CD4-positive, alpha-beta T cell treated with Interleukin-6 at 100 ng/mL for 8 hours (primary cell): ENCODE results near the gene BLM.
"Not testable (repeated sequence)": the region's sequence is repeated elsewhere in the genome, so short reads cannot be mapped to it uniquely, and the experiment has no call there.

Experiments
- DNase-seq: peaks from one replicate; pipeline ENCODE4 v3.0.0-alpha.2; 2020; ENCODE audit warnings: mixed read lengths, low spot score

BLM gene

DNA sequence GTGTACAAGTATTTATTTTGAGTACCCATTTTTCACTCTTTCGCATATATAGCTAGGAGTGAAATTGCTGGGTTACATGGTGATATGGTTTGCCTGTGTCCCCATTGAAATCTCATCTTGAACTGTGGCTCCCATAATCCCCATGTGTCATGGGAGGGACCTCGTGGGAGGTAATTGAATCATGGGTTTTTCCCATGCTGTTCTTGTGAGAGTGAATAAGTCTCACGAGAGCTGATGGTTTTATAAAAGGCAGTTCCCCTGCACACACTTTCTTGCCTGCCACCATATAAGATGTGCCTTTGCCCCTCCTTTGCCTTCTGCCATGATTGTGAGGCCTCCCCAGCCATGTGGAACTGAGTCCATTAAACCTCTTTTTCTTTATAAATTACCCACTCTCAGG, 23.4 kb downstream of the BLM start:
- not testable (repeated sequence) for DNase-seq

DNA sequence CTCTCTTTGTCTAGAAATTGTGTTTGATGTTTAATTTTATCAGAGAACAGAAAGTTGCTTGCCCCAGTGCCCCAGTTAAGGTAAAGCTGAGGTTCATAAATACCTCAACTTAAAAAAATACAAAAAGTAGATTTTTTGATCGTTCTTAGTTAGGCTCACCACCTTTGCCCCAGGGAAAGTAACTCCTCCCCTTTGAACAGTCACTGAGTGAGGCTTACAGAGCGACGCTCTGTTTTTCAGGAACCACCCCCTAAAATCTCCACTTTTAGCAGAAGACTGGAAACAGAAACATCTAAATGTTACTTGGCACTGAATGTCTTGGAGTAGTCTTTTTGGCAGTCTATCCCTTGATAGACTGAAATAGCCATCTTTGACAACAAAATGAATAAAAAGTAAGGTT, 24.9 kb downstream of the BLM start:
- DNase-seq = no peak

DNA sequence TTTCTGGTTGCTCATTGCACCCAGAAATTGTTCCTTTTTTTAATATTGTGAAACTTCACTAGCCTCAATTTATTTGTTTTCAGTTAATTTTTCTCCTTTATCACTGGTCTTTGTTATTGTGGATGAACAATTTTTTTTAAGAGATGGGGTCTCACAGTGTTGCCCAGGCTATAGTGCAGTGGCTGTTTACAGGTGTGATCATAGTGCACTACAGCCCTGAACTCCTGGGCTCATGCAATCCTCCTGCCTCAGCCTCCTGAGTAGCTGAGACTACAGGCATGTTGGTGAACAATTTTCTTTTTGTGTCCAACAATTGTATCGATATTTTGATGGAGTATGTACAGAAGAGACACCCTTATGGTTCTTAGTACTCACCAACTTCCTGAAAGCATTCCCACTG, 26.3 kb downstream of the BLM start:
- no peak for DNase-seq

DNA sequence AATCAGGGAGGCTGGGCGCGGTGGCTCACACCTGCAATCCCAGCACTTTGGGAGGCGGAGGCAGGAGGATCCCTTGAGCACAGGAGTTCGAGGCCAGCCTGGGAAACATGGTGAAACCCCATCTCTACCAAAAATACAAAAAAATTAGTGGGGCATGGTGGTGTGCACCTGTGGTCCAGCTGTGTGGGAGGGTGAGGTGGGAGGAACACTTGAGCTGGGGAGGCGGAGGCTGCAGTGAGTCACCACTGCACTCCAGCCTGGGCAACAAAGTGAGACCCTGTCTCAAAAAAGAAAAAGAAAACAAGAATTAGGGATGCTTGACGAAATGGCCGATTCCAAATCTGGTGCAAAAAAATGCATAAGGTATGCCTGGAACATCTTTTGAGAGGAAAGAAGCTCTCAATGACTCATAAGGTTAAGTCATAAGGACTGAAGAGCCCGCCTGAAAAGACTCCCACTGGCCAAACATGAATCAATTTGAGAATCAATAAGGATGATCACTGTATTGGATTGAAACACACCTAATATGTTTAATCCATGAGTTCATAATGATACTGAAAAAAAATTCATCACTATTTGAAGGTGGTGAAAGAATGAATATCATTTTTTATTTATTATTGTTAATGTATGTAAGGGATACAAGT, 27.7 kb downstream of the BLM start:
- no peak for DNase-seq

DNA sequence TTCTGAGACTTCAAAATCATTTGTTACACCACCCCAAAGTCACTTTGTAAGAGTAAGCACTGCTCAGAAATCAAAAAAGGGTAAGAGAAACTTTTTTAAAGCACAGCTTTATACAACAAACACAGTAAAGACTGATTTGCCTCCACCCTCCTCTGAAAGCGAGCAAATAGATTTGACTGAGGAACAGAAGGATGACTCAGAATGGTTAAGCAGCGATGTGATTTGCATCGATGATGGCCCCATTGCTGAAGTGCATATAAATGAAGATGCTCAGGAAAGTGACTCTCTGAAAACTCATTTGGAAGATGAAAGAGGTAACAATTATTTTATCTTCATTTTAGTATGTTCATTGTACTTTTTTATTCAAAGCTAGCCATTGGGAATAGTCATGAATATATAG, 32.6 kb downstream of the BLM start:
- no peak for DNase-seq

DNA sequence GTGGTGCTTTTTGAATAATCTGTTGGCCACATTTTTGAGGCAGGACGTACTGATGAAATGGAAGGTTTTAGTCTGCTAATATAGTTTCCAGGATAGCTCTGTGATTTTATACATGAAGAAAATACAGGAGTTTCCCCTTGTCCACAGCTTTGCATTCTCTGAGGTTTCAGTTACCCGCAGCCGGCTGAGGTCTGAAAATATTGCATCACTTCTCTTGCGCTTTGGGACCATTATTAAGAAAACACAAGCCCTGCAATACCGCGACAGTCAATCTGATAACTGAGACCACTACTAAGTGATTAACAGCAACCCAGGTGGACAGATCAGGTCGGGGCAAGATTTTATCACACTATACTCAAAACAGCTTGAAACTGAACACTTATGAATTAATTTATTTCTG, 33.0 kb downstream of the BLM start:
- no peak for DNase-seq

DNA sequence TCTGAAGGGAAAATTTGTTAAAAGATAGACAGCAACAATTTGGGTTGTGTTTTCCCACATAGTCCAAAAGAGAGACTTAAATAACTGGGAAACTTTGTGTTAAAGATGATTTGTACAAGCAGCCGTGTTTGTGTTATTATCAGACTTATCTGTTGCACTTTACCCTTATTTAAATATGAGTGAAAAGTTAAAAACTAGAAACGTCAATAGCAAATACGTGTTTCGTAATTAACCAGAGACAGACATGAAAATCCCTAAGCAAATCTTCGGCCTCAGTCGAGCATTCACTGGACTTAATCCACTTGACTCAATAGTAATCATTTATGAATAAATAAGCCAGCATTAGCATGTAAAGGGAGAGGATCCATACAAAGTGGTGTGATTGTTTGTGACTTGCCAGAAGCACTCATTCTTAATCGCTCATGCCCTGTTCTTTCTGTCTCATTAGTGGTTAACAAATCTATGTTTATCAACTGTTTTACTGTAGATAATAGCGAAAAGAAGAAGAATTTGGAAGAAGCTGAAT, 34.2 kb downstream of the BLM start:
- DNase-seq = no peak

DNA sequence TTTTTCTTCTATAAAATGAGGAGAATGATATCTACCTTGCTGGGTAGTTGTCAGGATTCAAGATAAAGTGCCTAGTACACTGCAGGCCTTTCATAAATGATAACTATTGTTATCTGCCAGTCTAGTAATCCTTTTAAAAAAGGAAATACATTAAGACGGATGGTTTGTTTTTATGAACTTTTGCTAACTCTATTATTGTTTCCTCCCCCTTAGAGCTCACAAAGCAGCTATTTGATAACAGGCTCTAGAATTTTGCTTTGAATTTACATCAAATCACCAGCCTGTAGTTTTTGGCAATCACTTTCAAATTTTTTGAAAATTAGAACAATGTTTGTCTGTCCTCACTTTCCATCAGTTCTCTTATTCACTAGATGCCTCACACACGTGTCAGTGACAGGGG, 39.8 kb downstream of the BLM start:
- DNase-seq = no peak

DNA sequence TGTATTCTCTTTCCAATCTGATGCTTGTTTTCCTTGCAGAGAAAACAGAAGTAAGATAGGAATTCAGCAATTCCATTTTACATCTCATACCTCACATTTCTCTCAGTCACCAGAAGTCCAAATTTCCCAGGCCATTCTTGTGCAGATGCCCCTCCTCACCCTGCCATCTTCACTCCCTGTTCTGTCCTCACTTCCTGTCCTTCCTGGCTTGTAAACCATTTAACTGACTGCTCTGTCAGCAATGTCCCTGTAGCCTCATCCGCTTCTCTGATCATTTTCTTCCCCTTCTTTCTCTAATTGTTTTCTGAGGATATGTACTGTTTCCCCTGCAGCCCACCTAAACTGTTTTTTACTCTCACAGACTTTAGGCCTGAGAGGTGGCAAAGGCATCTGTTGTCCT, 40.3 kb downstream of the BLM start:
- DNase-seq = no peak

DNA sequence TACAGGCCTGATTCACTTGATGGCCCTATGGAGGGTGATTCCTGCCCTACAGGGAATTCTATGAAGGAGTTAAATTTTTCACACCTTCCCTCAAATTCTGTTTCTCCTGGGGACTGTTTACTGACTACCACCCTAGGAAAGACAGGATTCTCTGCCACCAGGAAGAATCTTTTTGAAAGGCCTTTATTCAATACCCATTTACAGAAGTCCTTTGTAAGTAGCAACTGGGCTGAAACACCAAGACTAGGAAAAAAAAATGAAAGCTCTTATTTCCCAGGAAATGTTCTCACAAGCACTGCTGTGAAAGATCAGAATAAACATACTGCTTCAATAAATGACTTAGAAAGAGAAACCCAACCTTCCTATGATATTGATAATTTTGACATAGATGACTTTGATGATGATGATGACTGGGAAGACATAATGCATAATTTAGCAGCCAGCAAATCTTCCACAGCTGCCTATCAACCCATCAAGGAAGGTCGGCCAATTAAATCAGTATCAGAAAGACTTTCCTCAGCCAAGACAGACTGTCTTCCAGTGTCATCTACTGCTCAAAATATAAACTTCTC, 43.6 kb downstream of the BLM start:
- DNase-seq = no peak

DNA sequence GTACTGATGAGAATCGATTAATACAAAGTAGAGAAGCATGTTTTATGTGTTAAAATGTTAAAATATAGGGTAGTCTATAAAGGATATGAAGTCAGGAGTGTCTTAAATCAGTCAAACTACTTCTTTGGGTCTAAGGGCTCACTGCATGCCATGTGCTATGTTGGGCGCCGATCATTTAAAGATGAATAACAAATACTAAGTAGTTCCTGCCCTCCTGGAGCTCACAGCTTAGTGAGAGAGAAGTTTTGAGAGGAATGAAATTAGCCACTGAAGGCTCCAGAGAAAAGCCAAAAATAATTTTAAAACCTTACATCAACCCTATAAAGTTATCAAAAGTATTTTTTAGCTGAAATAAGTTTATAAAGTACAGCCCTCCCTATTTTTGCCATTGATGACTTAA, 44.5 kb downstream of the BLM start:
- DNase-seq = no peak

DNA sequence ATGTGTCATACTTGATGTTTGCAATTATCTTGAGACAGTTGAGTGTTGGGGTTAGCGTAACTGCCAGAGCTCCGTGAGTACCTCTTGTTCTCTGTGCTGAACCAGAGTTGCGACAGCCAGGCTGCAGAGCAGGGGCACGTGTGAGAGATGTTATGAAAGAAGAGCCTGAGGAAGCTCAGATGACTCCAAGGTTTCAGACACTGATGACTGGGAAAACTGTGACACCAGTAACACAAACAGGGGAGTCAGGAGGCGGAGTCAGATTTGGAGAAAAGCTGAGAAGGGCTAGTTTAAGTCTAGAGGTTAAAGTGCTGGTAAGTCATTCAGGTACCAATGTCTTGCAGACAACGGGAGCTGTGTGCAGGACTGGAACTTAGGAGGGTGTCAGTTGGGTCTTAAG, 45.0 kb downstream of the BLM start:
- DNase-seq = no peak

DNA sequence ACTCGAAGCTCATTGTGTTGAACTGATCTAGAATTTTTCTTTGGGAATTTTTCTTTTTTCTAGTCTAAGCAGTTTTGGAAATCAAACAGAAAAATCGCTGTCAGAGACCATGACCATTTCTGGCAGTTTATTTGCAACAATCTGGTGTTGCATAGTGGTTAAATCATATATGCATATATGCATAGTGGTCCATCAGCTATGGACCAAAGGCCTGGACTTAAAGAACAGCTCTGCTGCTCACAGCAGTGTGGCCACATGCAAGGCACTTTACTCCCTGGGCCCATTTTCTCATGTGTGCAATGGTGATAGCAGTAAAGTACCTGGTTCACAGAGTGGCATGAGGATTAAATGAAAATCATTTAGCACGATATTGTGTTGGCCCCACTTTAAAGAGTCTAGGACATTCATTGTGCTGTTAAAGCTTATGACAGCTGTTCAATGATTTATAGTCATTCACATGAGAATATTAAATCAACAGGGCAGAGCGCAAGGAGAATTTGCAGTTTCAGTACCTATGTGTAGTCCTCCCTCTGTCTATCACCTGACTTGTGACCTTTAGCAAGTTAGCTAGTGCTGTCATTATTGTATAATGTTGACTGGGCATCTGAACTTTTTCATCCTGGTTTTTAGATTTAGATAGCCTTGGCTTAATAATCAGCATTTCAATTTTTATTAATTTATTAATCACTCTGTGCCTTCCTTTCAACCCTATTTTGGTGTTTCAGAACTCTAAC, 46.4 kb downstream of the BLM start:
- DNase-seq = no peak

DNA sequence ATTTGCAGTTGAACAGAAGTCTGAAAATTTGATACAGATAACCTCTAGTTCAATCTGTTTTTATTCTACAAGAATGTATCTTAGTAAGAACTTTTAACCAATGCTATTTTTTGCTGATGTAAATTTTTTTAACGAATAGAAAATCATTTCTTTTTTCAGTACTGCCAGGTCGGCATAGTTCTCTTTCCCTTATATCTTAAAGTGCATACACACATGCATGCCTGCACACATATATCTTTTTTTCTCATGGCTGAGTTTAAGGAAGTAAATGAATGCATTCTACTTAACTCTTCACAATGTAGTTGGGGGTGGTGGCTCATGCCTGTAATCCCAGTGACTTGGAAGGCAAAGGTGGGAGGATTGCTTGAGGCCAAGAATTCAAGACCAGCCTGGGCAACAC, 48.4 kb downstream of the BLM start:
- DNase-seq = no peak

DNA sequence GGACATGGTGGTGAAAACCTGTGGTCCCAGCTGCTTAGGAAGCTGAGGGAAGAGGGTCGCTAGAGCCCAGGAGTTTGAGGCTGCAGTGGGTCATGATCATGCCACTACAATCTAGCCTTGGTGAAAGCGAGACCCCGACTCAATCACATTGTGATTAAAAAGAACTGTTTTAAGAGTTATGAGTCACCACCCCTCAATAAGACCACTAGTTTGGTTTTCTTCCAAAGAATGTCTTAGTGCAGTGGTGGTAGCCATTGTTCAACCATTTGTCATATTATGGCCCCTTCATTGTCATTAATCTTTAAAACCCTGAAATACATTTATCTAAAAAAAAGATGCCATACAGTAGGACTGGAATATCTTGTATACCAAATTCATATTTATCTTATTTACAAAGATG, 48.8 kb downstream of the BLM start:
- DNase-seq = no peak

DNA sequence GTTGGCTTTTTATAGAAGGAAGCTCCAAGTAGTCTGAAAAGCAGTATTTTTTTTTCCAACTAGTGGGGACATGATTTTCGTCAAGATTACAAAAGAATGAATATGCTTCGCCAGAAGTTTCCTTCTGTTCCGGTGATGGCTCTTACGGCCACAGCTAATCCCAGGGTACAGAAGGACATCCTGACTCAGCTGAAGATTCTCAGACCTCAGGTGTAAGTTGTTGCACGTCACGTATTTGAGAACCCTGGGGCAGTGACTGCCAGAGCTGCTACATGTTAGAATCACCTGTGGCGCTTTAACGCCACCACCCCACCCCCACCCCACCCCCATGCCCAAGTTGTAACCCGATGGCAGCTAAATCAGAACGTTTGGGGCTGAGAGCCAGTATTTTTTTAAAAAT, 52.2 kb downstream of the BLM start:
- no peak for DNase-seq

DNA sequence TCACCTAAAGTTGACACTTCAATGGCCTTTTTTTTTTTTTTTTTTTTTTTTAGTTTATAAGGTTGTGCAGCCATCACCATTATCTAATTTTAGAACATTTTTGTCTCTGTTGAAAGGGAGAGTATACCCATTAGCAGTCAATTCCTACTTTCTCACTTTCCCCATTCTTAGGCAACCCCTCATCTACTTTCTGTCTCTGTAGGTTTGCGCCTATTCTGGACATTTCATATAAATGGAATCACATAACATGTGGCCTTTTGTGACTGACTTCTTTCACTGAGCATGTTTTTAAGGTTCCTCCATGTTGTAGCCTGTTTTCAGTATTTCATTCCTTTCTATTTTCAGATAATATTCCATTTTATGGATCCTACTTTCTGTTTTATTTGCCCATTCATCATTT, 56.3 kb downstream of the BLM start:
- DNase-seq = no peak

DNA sequence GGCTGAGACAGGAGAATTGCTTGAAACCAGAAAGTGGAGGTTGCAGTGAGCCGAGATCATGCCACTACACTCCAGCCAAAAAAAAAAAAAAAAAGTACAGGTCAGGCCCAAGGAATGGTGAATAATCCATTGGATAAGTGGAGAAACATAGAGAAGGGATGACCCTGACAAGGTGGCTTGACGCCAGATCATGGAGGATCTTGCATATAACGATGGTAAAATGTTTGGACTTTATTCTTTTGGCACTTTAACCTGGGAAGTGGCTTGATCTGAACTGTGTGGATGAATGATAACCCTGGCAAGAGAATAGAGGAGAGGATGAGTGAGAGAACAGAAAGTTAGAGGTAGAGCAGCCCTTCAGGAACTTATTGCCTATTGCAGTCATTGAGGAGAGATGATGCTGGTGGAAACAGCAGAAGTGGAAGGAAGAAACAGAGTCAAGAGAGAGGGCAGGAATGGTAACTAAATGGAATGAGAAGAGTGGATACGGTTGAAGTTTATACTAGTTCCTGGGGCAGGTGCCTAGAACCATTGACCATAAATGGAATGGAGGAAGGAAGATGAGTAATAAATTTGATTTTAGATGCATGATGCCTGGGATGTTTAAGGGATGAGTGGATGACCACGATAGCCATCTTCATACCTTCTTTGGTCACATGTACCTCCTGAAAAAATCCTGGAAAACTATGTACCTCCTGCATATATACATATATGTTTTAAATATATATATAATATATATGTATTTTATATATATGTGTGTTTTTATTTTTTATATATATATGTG, 57.8 kb downstream of the BLM start:
- DNase-seq = no peak

DNA sequence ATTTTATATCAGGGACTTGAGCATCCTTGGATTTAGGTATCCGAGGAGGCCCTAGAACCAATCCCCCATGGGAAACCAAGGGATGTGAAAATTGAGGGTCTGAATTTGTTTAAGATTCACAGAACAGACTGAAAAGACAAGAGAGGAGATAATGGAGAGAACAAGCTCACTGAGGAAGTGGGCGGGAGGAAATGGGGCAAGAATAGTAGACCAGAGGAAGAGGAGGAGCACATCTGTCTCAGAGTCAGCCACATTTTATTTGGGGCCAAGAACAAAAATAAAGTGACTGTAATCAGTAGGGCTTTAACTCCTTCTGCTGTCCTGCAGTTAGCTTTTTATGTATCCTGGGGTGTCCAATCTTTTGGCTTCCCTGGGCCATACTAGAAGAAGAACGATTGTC, 63.8 kb downstream of the BLM start:
- peak; percentile 12 for DNase-seq

DNA sequence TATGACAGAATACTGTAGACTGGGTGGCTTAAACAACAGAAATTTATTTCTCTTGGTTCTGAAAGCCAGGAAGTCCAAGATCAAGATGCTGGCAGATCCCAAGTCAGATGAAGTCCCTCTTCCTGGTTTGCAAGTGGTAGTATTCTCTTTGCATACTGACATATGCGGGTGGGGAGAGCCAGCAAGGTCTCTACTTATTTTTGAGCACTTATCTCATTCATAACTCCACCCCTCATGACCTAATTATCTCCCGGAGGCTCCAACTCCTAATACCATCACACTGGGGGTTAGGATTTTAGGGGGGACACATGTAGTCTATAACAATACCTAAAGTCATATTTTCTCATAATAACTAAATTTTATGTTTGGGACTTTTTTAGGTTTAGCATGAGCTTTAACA, 65.3 kb downstream of the BLM start:
- DNase-seq = no peak

DNA sequence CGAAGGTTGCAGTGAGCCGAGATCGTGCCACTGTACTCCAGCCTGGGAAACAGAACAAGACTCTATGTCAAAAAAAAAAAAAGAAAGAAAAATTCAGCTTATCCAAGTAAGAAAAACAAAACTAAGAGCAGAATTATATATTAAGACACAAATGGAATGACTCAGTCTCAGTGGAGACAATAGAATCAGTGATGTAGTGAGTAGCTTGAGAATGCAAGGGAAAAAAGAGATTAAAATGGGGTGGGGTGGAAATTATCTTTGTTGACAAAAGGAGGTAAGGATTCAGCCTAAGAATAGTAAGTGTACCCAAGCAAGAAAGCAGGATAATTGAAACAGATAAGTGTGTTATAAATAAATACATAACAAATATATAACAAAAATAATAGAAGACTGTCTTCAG, 70.7 kb downstream of the BLM start:
- no peak for DNase-seq

DNA sequence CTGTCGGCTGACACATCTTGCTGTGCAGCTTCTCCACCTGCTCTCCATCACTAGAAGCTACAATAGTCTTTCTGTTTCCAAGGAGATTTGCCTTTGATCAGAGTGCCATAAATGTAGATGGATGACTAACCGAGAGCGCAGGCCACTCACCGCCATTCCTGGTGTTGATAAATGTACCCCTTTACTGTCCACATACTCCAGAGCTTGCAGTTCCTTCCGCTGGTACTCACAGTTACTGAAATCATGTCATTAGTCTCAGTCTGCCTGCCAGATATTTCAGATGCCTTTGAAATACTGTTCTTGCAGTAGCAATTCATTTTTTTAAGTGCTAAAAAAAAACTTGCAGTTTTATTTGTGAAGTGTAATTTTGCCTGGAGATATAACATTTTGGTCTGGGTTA, 72.3 kb downstream of the BLM start:
- no peak for DNase-seq

DNA sequence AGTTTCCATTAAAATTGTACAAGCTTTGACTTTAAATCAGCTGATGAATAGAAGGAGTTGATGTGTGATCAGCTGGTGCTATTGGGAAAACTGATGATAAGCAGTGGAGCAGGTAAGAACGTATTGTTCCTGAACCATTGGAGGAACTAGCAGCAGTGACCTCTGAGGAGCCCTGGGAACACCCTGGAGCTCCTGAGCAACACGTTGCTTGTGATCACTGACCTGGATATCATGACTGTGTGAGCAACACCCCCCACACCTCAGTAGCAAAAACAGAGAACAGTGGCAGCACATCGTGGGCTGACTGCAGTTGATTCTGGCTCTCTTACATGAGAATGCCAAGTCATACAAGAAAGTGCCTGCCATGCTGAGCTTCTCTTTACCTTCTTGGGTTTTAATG, 72.9 kb downstream of the BLM start:
- no peak for DNase-seq
